GM12878 (cell line): Measurements from ENCODE around the gene DHDH. TPM values are rescaled to one million over a fixed set of nuclear protein-coding genes. Genes with fewer than 3 reads are reported as not detected.

Experiments
- ATAC-seq: fragments of 200-7000 bp; cut with Tn5 transposase; 3 replicates; pipeline ENCODE4 v1.9.1; 2020; ENCODE audit warnings: mild to moderate bottlenecking, moderate library complexity
- BruUV-seq: library from RNA; stranded (reverse); fragments of 400-500 nt; replicated peaks from 2 replicates; lab custom pipeline; 2021; lab: Mats Ljungman, UMichigan
- CTCF ChIA-PET: fragments of 300-600 bp; sonication (Branson Sonifier 250); formaldehyde crosslinking; extraction: SDS; loops from one replicate; lab custom pipeline; 2021; ENCODE audit warnings: inconsistent platforms; lab: Yijun Ruan, JAX
- POLR2A ChIA-PET: fragments of 350-600 bp; formaldehyde crosslinking; extraction: SDS; loops from one replicate; lab custom pipeline; 2021; ENCODE audit warnings: inconsistent platforms; lab: Charles Lee
- RAD21 ChIA-PET: fragments of 300-600 bp; sonication (Branson Sonifier 250); formaldehyde crosslinking; loops from one replicate; lab custom pipeline; 2023; ENCODE audit warnings: antibody characterized with exemption; ENCODE audit not compliant: unreplicated experiment; lab: Charles Lee
- SMC1A ChIA-PET: fragments of 300-600 bp; sonication (Branson Sonifier 250); formaldehyde crosslinking; loops from one replicate; lab custom pipeline; 2023; ENCODE audit not compliant: unreplicated experiment, uncharacterized antibody; lab: Charles Lee
- DNase-seq: peaks from one replicate; pipeline ENCODE4 v3.0.0-alpha.2; 2011; ENCODE audit warnings: low read depth, low spot score
- FAIRE-seq: peaks from 3 replicates; lab custom pipeline; 2011; peaks lifted over from hg19 to GRCh38; lab: Jason Lieb, UNC
- H2AFZ ChIP-seq: 2 replicates; pipeline ENCODE4 v1.6.0; 2011; ENCODE audit warnings: low read depth, low read length, control low read depth; ENCODE audit not compliant: control insufficient read depth
- H3K27ac ChIP-seq: 2 replicates; pipeline ENCODE4 v1.5.1; 2011; ENCODE audit warnings: control low read depth; ENCODE audit not compliant: control insufficient read depth, insufficient read depth
- H3K27me3 ChIP-seq, 2 experiments: replicated peaks in 1 of 2; 2 replicates each; pipeline versions ENCODE4 v1.6.0 to v1.6.1; 2011; ENCODE audit warnings: low read length in 1 of 2; ENCODE audit not compliant: control insufficient read depth in 2 of 2, insufficient read depth in 2 of 2
- H3K36me3 ChIP-seq, 2 experiments: 2 replicates each; pipeline ENCODE4 v1.5.1; 2011; ENCODE audit warnings: low read length in 1 of 2; ENCODE audit not compliant: control insufficient read depth in 2 of 2, insufficient read depth in 2 of 2
- H3K4me1 ChIP-seq: 2 replicates; pipeline ENCODE4 v1.6.1; 2011; ENCODE audit warnings: mild to moderate bottlenecking, low read length, moderate library complexity, mixed read lengths; ENCODE audit not compliant: control insufficient read depth, insufficient read depth
- H3K4me2 ChIP-seq: 2 replicates; pipeline ENCODE4 v1.6.0; 2011; ENCODE audit warnings: control low read depth; ENCODE audit not compliant: control insufficient read depth, insufficient read depth
- H3K4me3 ChIP-seq: fragments of 200-600 bp; sonication (generic); 2 replicates; pipeline ENCODE4 v1.5.1; 2016
- H3K79me2 ChIP-seq: 2 replicates; pipeline ENCODE4 v1.6.0; 2011; ENCODE audit warnings: low read length; ENCODE audit not compliant: control insufficient read depth, insufficient read depth
- H3K9ac ChIP-seq: 2 replicates; pipeline ENCODE4 v1.8.0; 2011; ENCODE audit warnings: low read length, control low read depth, mixed read lengths; ENCODE audit not compliant: control insufficient read depth, insufficient read depth
- H3K9me3 ChIP-seq: replicated peaks from 3 replicates; pipeline ENCODE4 v1.5.1; 2011; ENCODE audit warnings: mild to moderate bottlenecking, low read length; ENCODE audit not compliant: control insufficient read depth, insufficient read depth
- H4K20me1 ChIP-seq: 2 replicates; pipeline ENCODE4 v1.6.0; 2011; ENCODE audit not compliant: control insufficient read depth, insufficient read depth
- JUND ChIP-seq: IDR thresholded peaks from 2 replicates; pipeline ENCODE4 v1.6.1; 2012; ENCODE audit warnings: low read depth, mild to moderate bottlenecking, low read length, improper control_type of control experiment, moderate library complexity
- MTA3 ChIP-seq: IDR thresholded peaks from 2 replicates; pipeline ENCODE4 v1.6.1; 2012; ENCODE audit warnings: low read length, inconsistent platforms, borderline replicate concordance
- SP1 ChIP-seq: IDR thresholded peaks from one replicate; pipeline ENCODE4 v1.6.1; 2011; ENCODE audit warnings: low read depth, low read length
- ZNF622 ChIP-seq: fragments of 450-650 bp; IDR thresholded peaks from 2 replicates; pipeline ENCODE4 v1.6.1; 2017; ENCODE audit warnings: mild to moderate bottlenecking, inconsistent platforms
- WGBS: methylation state at CpG from one replicate; pipeline ENCODE4 v1.1.6; 2016; ENCODE audit warnings: low lambda C conversion rate; ENCODE audit not compliant: insufficient replicate concordance, insufficient coverage; ENCODE audit errors: missing lambda C conversion rate; 5-methylcytosine and 5-hydroxymethylcytosine counted together
- in situ Hi-C: fragments of 300-500 bp; cut with MboI; formaldehyde crosslinking; loops from 9 replicates; pipeline ENCODE4 v1.14.3; 2018; ENCODE audit warnings: mixed read lengths
- intact Hi-C: fragments of 100-400 bp; cut with micrococcal nuclease; formaldehyde crosslinking; loops from one replicate; pipeline ENCODE4 v1.14.2; 2022; ENCODE audit not compliant: unreplicated experiment
- polyA plus RNA-seq, 11 experiments: library from polyadenylated mRNA; depleted of rRNA in 4 of 11; unstranded in 6 of 11; stranded (reverse) in 5 of 11; fragments of >200 nt; fragmentation: Nextera tagmentation in 4 of 11; fragmentation: Illumina TruSeq in 1 of 11; extraction: Ambion mirVana in 4 of 11; extraction: Trizol in 1 of 11; gene quantifications; 1 replicate in 1 of 11; 2 replicates in 10 of 11; pipeline versions ENCODE4 v1.2.1 to v1.2.3, GENCODE V29; 2011 to 2016; ENCODE audit warnings: inconsistent platforms in 2 of 11, missing spikeins in 2 of 11, low read depth in 1 of 11
- total RNA-seq, 4 experiments: library from RNA; depleted of rRNA in 3 of 4; stranded (reverse); fragments of >200 nt in 3 of 4; fragmentation: Illumina TruSeq in 1 of 4; extraction: Trizol in 1 of 4; gene quantifications; 2 replicates each; pipeline versions ENCODE4 v1.2.1 to v1.2.3, GENCODE V29; 2013 to 2021
- TF ChIP-seq, protein P1 (sequence below): IDR thresholded peaks from 2 replicates; pipeline ENCODE4 v1.6.1; 2012; ENCODE audit warnings: mild to moderate bottlenecking, low read depth, low read length
- TF ChIP-seq, protein P2 (sequence below): fragments of 450-650 bp; IDR thresholded peaks from 2 replicates; pipeline ENCODE4 v1.6.1; 2014; ENCODE audit warnings: mild to moderate bottlenecking

The DHDH gene
- total and polyA plus RNA-seq, 10 of the 15 experiments (the other 5 are each of a cell fraction or from before 2014, with no cell fraction given): 0.13 to 0.21 (median 0.15) TPM; not detected in 7

DNA sequence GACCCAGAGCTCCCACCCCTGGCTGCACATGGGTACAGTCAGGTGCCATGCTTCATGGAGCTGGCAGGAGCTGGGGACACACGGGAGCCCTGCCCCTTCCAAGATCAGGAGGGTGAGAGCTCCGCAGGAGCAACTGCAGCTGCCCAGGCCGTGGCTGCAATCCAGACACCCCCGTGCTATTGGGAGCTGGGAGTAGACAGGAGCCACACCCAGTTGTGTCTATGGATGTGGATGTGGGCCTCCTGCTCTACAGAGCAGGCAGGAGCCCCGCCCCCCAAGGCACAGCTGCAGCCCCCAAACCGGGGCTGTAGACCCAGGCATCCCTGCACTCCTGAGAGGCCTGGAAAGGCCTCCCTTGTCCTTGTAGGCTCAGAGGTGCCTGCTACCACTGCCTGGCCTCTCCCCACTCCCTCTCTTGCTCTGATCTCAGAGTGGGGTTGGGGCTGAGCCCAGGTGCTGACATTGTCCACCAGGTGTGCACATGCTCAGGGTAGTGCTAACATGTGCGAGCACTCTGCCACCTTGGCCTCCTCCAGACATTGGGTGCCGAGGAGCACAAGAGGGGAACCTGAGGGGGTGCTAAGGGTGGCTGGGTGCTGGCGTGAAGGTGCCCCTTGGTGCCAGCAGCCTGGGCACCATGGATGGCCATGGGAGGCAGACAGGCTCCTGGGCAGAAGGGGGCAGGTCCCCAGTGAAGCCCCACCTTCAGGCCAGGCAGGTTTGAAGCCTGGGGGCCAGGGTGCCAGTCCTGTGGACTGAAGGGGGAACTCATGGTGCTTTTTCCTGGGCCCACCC is 13.2 kb downstream of the DHDH start:
- no TSS peak for BruUV-seq
- in situ Hi-C loops (no loop called here), intact Hi-C loops (no loop called here)
- no peak overlapping the region for H3K4me2 ChIP-seq
- no peak overlapping the region for H3K4me3 ChIP-seq
- no peaks in the 10 kb centered on the region for H4K20me1 ChIP-seq
- H3K27ac ChIP-seq: no peak overlapping the region
- no peak overlapping the region for H2AFZ ChIP-seq
- SMC1A ChIA-PET: no interaction called here
- no peak for TF ChIP-seq SP1
- TF ChIP-seq JUND: no peak
- TF ChIP-seq MTA3: no peak
- TF ChIP-seq, protein P1, sequence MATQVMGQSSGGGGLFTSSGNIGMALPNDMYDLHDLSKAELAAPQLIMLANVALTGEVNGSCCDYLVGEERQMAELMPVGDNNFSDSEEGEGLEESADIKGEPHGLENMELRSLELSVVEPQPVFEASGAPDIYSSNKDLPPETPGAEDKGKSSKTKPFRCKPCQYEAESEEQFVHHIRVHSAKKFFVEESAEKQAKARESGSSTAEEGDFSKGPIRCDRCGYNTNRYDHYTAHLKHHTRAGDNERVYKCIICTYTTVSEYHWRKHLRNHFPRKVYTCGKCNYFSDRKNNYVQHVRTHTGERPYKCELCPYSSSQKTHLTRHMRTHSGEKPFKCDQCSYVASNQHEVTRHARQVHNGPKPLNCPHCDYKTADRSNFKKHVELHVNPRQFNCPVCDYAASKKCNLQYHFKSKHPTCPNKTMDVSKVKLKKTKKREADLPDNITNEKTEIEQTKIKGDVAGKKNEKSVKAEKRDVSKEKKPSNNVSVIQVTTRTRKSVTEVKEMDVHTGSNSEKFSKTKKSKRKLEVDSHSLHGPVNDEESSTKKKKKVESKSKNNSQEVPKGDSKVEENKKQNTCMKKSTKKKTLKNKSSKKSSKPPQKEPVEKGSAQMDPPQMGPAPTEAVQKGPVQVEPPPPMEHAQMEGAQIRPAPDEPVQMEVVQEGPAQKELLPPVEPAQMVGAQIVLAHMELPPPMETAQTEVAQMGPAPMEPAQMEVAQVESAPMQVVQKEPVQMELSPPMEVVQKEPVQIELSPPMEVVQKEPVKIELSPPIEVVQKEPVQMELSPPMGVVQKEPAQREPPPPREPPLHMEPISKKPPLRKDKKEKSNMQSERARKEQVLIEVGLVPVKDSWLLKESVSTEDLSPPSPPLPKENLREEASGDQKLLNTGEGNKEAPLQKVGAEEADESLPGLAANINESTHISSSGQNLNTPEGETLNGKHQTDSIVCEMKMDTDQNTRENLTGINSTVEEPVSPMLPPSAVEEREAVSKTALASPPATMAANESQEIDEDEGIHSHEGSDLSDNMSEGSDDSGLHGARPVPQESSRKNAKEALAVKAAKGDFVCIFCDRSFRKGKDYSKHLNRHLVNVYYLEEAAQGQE: no peak
- no peak for TF ChIP-seq ZNF622
- TF ChIP-seq, protein P2, sequence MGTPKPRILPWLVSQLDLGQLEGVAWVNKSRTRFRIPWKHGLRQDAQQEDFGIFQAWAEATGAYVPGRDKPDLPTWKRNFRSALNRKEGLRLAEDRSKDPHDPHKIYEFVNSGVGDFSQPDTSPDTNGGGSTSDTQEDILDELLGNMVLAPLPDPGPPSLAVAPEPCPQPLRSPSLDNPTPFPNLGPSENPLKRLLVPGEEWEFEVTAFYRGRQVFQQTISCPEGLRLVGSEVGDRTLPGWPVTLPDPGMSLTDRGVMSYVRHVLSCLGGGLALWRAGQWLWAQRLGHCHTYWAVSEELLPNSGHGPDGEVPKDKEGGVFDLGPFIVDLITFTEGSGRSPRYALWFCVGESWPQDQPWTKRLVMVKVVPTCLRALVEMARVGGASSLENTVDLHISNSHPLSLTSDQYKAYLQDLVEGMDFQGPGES: no peak
- no peaks in the 10 kb centered on the region for H3K27me3 ChIP-seq
- H3K79me2 ChIP-seq: no peaks in the 10 kb centered on the region
- CTCF ChIA-PET: no interaction called here
- no peak overlapping the region for H3K9ac ChIP-seq
- DNase-seq: no peak
- no peaks in the 10 kb centered on the region for H3K36me3 ChIP-seq
- no peak for FAIRE-seq
- RAD21 ChIA-PET: no interaction called here
- no peaks in the 10 kb centered on the region for H3K4me1 ChIP-seq
- peaks cover 10% of the 10 kb centered on the region; the same call in 1 of the 3 replicates for H3K9me3 ChIP-seq
- POLR2A ChIA-PET: no interaction called here
- 38% methylated on average over 9 of the region's 9 CpGs for WGBS
- no peak for ATAC-seq
